Heart left ventricle (tissue), 16 donors: Measurements from ENCODE around the gene LRRC14B. TPM values are rescaled to one million over a fixed set of nuclear protein-coding genes. Genes with fewer than 3 reads are reported as not detected.

ENCODE experiments used
- ATAC-seq, 4 donors: fragments of 200-7000 bp; cut with Tn5 transposase; one replicate each; pipeline ENCODE4 v1.9.1; 2020 to 2022; ENCODE audit warnings: moderate library complexity in 4 of 4, mild to moderate bottlenecking in 3 of 4, moderate number of reproducible peaks in 1 of 4
- DNase-seq, 5 donors: peaks; one replicate each; pipeline ENCODE4 v3.0.0-alpha.2; 2020
- H3K27ac ChIP-seq, 12 donors: fragments of 200-600 bp; sonication (generic) in 4 of 12; one replicate each; pipeline versions ENCODE4 v1.5.0 to v1.8.0; 2016 to 2022; ENCODE audit warnings: mild to moderate bottlenecking in 2 of 12
- H3K27me3 ChIP-seq, 9 donors: fragments of 200-600 bp; sonication (generic) in 2 of 9; one replicate each; pipeline versions ENCODE4 v1.5.1 to v1.8.0; 2016 to 2022; ENCODE audit warnings: mild to moderate bottlenecking in 3 of 9
- H3K36me3 ChIP-seq, 9 donors: fragments of 200-600 bp; sonication (generic) in 2 of 9; one replicate each; pipeline versions ENCODE4 v1.5.0 to v1.8.0; 2018 to 2022; ENCODE audit warnings: mild to moderate bottlenecking in 2 of 9
- H3K4me1 ChIP-seq, 12 donors: fragments of 200-600 bp; sonication (generic) in 4 of 12; one replicate each; pipeline versions ENCODE4 v1.5.0 to v1.8.0; 2016 to 2022; ENCODE audit warnings: mild to moderate bottlenecking in 3 of 12
- H3K4me3 ChIP-seq, 12 donors: fragments of 200-600 bp; sonication (generic) in 4 of 12; one replicate each; pipeline versions ENCODE4 v1.5.0 to v1.8.0; 2017 to 2022; ENCODE audit warnings: mild to moderate bottlenecking in 9 of 12, moderate library complexity in 4 of 12
- H3K9me3 ChIP-seq, 12 donors: fragments of 200-600 bp; sonication (generic) in 4 of 12; one replicate each; pipeline versions ENCODE4 v1.5.0 to v1.8.0; 2016 to 2022; ENCODE audit warnings: mild to moderate bottlenecking in 1 of 12
- POLR2A ChIP-seq, 2 donors: fragments of 450-650 bp; IDR thresholded peaks; one replicate each; pipeline ENCODE4 v1.6.1; 2017; ENCODE audit warnings: antibody characterized with exemption in 2 of 2, mild to moderate bottlenecking in 2 of 2, moderate library complexity in 2 of 2
- WGBS, 4 donors: extraction: QIAGEN DNeasy Blood & Tissue Kit in 2 of 4; methylation state at CpG; one replicate each; pipeline versions ENCODE4 v1.1.5 to v1.1.7; 2013 to 2018; 5-methylcytosine and 5-hydroxymethylcytosine counted together
- intact Hi-C, 10 donors: fragments of 100-400 bp; cut with DNase I; formaldehyde crosslinking; loops; one replicate each; pipeline versions ENCODE4 v1.11.1 to v1.14.2; 2022
- polyA plus RNA-seq, 2 donors: library from polyadenylated mRNA; stranded (reverse); fragments of 200-250 nt; gene quantifications; one replicate each; pipeline ENCODE4 v1.2.3, GENCODE V29; 2013
- total RNA-seq, 9 donors: library from RNA; depleted of rRNA in 2 of 9; stranded (reverse); fragments of >200 nt in 2 of 9; fragmentation: NEBNext Ultra II Directional in 3 of 9; extraction: Animal tissue kit (Norgen Biotek cat#: 25700) in 3 of 9; gene quantifications; one replicate each; pipeline versions ENCODE4 v1.1.0 to v1.2.4, GENCODE V29; 2016 to 2023
- TF ChIP-seq, protein P1 (sequence below), 12 donors: fragments of 200-600 bp; sonication (generic) in 4 of 12; IDR thresholded peaks; one replicate each; pipeline versions ENCODE4 v1.5.0 to v1.8.0; 2018 to 2022; ENCODE audit warnings: antibody characterized with exemption in 12 of 12, mild to moderate bottlenecking in 5 of 12
- donor health status: ischemic (EF 13 %, LVEDD 7.1; RV severe dilation, severe dysfunction).
- donor health status: healthy with polysubstance abuse.
- donor health status: DM: no; HTN: yes; CAD: no.
- donor health status: DM: no; HTN: no; CAD: no.
- donor health status: ischemic (EF 25% LVEDD 6.9; RV normal size, moderate dysfunction).
- donor health status: ischemic (EF 25% LVEDD 5.7; RV mildly dilated, moderate dysfunction).
- donor health status: healthy.
- donor health status: DM: yes; HTN: yes; CAD: no.
- donor health status: ischemic (EF 35%, LVEDD 5.7; RV mildly dilated, moderate dysfunction).
- donor health status: nonischemic (EF 11% LVEDD 7.7; RV severe dilation, severe dysfunction).
- donor health status: DM: yes; HTN: yes; CAD: no.
- donor health status: PGD.
- donor health status: ischemic (EF 29% LVEDD 5.4; RV normal size, mild dysfunction).
- donor health status: nonischemic (EF 23%, LVEDD 6.1; RV moderate dilation, normal function).

Gene LRRC14B
- total and polyA plus RNA-seq, 11 donors = 6.1 to 133 (median 40.3) TPM

- no peaks in the 10 kb centered on the region for H3K36me3 ChIP-seq
- peak overlapping the region in 2 of 12 donors; percentile 8 to 40 for H3K27ac ChIP-seq
- H3K4me3 ChIP-seq = no peak overlapping the region
- peak; percentile 51 to 91 (median 85) for ATAC-seq
- WGBS, 4 donors = 41 to 54% (median 47%) methylated on average over 24 to 32 of the region's 32 CpGs
- H3K4me1 ChIP-seq = peaks cover 0 to 17% (median 8%) of the 10 kb centered on the region in 12 donors
- H3K27me3 ChIP-seq = no peaks in the 10 kb centered on the region
- no peak for TF ChIP-seq POLR2A (IDR thresholded peaks at IDR 0.05)
- TF ChIP-seq, protein P1, sequence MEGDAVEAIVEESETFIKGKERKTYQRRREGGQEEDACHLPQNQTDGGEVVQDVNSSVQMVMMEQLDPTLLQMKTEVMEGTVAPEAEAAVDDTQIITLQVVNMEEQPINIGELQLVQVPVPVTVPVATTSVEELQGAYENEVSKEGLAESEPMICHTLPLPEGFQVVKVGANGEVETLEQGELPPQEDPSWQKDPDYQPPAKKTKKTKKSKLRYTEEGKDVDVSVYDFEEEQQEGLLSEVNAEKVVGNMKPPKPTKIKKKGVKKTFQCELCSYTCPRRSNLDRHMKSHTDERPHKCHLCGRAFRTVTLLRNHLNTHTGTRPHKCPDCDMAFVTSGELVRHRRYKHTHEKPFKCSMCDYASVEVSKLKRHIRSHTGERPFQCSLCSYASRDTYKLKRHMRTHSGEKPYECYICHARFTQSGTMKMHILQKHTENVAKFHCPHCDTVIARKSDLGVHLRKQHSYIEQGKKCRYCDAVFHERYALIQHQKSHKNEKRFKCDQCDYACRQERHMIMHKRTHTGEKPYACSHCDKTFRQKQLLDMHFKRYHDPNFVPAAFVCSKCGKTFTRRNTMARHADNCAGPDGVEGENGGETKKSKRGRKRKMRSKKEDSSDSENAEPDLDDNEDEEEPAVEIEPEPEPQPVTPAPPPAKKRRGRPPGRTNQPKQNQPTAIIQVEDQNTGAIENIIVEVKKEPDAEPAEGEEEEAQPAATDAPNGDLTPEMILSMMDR (IDR thresholded peaks at IDR 0.05) = no peak
- no peaks in the 10 kb centered on the region for H3K9me3 ChIP-seq
- intact Hi-C loops = no loop called here
- peak in 4 of 5 donors; percentile 69 to 84 (median 75) for DNase-seq
Measured at GRCh38 chr5:169071-169727, 22.1 kb upstream of the LRRC14B start.

GRCh38 chr5:169728-170094 is 21.6 kb upstream of the LRRC14B start:
- no peaks in the 10 kb centered on the region for H3K36me3 ChIP-seq
- no peak for TF ChIP-seq POLR2A (IDR thresholded peaks at IDR 0.05)
- TF ChIP-seq, protein P1 (IDR thresholded peaks at IDR 0.05) = no peak
- H3K4me3 ChIP-seq = no peak overlapping the region
- 53 to 65% (median 56%) methylated on average over 12 of the region's 12 CpGs for WGBS, 4 donors
- no peaks in the 10 kb centered on the region for H3K9me3 ChIP-seq
- DNase-seq (no peak), ATAC-seq (no peak)
- peaks cover 0 to 17% (median 8%) of the 10 kb centered on the region in 12 donors for H3K4me1 ChIP-seq
- H3K27me3 ChIP-seq = no peaks in the 10 kb centered on the region
- intact Hi-C loops = no loop called here
- H3K27ac ChIP-seq = peak overlapping the region in 3 of 12 donors; percentile 19 to 40 (median 27)

GRCh38 chr5:170971-171800 is 20.1 kb upstream of the LRRC14B start:
- intact Hi-C loops = no loop called here
- no peak for DNase-seq
- no peaks in the 10 kb centered on the region for H3K36me3 ChIP-seq
- H3K4me3 ChIP-seq = no peak overlapping the region
- H3K27me3 ChIP-seq = no peaks in the 10 kb centered on the region
- no peak for TF ChIP-seq POLR2A (IDR thresholded peaks at IDR 0.05)
- TF ChIP-seq, protein P1 (IDR thresholded peaks at IDR 0.05) = no peak
- no peak for ATAC-seq
- no peaks in the 10 kb centered on the region for H3K9me3 ChIP-seq
- WGBS, 4 donors = 81 to 84% (median 83%) methylated on average over 12 to 37 of the region's 37 CpGs
- peaks cover 0 to 17% (median 8%) of the 10 kb centered on the region in 12 donors for H3K4me1 ChIP-seq
- H3K27ac ChIP-seq = no peak overlapping the region

DNA sequence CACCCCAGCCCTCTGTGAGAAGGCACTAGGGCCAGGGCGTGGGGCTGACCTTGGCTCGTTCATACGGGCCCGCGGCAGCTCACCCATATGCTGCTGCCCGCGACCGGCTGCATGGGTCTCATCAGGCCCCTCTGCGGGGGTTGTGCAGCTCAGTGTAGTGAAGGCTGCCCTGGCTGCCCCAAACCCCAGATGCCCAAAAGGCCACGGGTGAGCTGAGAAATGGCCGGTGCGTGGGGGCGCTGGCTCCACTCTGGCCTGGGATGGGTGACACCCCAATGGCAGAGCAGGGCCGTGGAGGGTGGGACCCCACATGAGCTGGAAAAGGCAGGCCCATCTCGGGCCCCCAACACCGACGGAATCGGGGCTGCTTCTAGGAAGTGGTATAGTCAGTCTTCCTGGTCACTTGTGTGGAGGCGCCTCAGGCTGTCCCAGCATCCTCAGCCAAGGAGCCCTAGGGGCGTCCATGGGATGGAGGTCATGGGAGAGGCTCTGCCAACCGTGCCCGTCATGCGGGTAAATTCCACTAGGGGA is 19.4 kb upstream of the LRRC14B start:
- H3K27ac ChIP-seq = no peak overlapping the region
- H3K4me1 ChIP-seq = peaks cover 0 to 17% (median 8%) of the 10 kb centered on the region in 12 donors
- DNase-seq (peak in 2 of 5 donors; percentile 11 to 26), ATAC-seq (no peak)
- no peaks in the 10 kb centered on the region for H3K36me3 ChIP-seq
- TF ChIP-seq, protein P1 (IDR thresholded peaks at IDR 0.05) = no peak
- TF ChIP-seq POLR2A (IDR thresholded peaks at IDR 0.05) = no peak
- no peaks in the 10 kb centered on the region for H3K9me3 ChIP-seq
- H3K27me3 ChIP-seq = no peaks in the 10 kb centered on the region
- H3K4me3 ChIP-seq = no peak overlapping the region
- WGBS, 4 donors = 90 to 92% (median 90%) methylated on average over 10 to 23 of the region's 23 CpGs
- intact Hi-C loops = no loop called here
